ENCODE results near the gene C4BPB.
A peak's percentile ranks its signal among the peaks of the same experiment; 100 is the strongest.

C4BPB gene

DNA sequence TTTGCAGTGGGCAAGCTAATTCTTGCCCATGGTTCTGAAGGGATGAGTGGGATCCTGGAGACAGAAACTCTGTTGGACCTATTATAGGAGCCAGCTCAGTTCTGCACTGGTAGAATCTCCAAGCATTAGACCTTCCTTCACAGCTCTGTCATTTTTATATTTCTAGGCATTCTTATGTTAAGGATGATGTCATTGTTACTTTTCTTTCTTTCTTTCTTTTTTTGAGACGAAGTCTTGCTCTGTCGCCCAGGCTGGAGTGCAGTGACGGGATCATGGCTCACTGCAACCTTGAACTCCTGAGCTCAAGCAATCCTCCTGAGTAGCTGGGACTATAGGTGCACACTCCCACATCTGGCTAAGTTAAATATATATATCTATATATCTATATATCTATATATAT lies 28.1 kb upstream of the C4BPB start:
- DNase-seq: no peak

- no peak for DNase-seq
These were observed 26.6 kb upstream of the C4BPB start for GRCh38 chr1:207062058-207062457.

DNA sequence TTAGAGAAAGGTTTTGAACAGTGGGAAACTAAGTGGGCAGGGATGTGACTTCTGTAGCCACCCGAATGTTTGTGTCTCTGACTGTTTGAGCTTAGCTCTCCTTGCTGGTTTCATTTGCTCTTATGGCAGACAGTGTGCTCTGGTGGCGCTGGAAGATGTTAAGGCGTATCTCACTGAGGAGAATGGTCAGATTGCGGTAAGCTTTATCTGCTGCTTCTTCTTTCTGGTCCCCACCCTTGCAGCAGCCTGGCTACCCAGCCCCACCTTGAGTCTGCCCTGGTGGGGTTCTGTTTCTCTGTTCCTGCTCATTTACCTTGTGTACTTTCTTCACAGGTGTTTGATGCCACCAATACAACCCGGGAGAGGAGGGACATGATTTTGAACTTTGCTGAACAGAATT lies 25.6 kb upstream of the C4BPB start:
- no peak for DNase-seq

GRCh38 chr1:207064561-207064960 lies 24.1 kb upstream of the C4BPB start:
- no peak for DNase-seq

DNA sequence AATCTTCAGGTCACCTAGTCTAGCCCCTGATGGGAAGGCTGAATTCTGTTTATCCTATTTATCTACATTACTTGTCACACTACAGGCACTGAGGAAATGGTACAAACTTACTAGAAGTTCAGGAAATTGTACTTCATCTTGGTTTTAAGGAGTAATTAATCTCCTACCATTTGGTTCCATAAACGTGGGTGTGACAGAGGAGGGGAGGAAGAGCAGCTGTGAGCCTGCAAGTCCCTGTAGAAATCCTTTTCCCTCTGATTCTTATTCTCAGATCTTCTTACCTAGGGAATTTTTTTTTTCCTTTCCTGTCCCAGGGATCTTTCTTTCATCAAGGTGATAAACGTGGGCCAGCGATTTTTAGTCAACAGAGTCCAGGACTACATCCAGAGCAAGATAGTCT lies 21.5 kb upstream of the C4BPB start:
- DNase-seq: no peak

DNA sequence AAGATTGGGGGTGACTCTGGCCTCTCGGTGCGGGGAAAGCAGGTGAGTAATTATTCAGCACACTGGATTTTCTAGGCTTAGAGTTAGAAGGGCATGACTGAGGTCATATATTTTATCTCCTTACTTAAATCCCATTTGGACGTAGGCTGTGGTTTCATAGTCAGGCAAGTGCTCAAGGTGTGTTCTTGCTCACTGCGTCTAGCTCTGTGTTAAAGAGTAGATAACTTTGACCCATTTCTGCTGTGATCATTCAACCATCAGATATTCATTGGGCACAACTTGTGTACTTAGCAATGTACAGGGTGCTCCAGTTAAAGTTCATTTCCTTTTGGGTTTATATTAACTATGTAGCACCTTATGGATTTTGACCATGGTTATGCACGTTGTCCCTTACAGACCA lies 21.0 kb upstream of the C4BPB start:
- DNase-seq: no peak

DNA sequence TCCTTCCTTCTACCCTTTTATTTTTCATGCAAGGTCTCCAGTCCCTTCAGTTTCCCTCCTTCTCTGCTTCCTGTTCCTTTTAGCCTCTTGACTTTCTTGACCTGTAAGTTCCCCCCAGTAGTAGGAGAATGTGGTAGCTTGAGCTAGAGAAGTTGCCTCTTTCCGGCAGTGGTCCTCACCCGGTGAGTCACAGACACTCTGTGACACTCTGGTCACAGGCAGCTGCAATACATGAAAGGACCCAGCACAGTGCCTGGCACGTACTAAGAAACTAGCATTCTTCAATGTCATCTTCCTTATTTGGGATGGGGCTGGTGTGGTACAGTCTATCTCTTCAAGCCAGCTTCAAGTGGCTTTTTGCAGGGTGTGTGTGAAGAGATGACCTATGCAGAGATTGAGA lies 19.6 kb upstream of the C4BPB start:
- DNase-seq: peak; percentile 18

DNA sequence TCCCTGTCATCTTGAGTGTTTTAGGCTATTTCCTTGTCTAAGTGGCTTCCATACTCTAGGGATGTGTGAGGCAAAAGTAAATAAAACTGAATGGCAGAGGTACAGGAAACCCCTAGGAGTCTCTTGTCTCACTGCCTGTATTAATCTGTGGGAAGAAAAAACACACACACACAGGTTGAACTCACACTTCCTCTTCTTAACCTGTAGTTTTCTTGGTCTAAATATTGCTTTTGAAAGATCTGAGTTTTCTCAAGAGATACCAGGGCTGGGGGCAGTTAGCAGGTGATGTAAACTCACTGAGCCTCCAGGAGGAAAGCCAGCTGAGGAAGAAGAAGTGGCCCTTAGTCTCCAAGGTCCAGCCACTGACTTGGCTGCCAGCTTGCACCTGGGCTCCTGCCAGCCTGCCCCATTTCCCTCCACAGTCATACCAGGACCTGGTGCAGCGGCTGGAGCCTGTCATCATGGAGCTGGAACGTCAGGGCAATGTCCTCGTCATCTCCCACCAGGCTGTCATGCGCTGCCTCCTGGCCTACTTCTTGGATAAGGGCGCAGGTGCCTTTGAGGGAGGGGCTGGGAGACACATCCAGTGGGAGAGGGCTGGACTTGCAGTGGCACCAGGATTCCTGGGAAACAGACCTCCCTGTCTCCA lies 18.7 kb upstream of the C4BPB start:
- no peak for DNase-seq

- no peak for DNase-seq
These were observed 17.8 kb upstream of the C4BPB start for GRCh38 chr1:207070811-207071210.

DNA sequence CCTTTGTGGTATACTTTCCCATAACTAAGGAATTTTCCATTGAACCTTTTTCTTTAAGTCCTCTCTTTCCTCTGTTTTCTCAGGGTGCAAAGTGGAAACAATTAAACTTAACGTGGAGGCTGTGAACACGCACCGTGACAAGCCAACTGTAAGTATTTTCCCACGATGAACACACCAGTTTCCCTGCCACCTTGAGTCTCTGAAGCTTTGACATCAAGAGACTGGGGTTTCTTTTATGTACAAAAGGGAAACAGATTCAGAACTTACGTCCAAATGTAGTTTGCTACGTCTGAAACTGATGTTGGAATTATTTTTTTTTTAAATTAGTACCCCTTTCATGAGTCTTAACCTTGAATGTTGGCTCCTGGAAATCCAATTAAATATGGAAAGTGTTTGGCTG lies 17.2 kb upstream of the C4BPB start:
- DNase-seq: no peak

DNA sequence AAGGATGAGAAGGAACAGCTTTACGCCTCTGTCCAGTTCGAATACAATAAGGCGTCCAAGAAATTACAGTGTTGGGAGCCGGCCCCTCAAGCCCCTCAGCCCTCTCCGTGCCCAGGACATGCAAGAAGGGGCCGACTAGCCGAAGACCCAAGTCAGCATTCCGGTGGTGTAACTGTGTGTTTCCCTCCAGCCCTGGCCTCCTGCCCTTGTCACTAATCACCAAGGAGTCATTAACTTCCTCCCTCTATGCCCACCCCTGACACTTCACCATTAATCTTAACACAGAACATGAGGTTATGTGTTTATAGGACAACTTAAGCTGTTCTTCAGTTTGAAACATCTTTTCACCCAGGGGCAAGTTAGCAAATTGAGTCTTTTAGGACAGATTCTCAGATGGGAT lies 16.4 kb upstream of the C4BPB start:
- DNase-seq: no peak

GRCh38 chr1:207073906-207074820 lies 14.5 kb upstream of the C4BPB start:
- DNase-seq: no peak

- no peak for DNase-seq
These were observed 12.3 kb upstream of the C4BPB start for GRCh38 chr1:207076181-207076955.

- no peak for DNase-seq
These were observed 11.6 kb upstream of the C4BPB start for GRCh38 chr1:207077012-207077411.

DNA sequence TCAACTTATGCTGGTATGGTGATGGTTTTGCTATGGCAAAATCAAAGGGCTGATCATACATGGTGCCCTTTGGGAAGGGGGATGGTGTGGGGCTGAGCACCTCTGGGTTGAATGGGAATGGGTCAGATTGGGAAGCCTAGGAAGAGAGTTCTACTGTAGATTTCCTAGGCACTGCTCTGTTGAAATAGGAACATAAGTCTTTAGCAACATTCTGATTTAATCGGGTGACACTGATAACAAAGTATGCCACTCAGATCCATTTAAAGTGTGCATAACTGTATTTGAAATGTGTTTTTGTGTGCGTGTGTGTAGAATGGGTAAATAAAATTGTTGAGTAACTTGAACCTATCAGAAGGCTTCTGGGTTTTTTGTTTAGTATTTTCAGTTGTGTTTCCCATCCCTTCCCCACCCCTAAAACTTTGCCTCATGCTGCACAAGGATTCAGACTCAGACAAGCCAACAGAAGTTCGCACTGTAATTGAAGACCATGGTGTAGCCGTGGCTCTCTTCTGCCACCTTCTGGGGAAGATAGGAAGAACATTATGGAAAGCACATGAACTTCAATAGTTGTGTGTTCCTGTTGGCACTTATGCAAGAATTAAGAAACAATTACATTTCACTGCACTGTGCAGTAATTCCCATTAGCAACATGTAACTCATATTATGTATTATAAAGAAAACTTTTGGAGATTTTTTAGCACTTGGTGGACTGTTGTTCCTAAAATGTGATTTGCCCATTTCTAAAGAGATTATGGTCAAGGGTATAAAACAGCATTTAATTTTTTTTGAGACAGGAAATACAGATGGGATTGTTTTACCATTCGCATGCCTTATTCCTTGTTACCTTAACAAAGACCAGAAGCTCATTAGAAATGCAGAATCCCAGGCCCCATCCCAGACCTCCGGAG lies 10.9 kb upstream of the C4BPB start:
- peak; percentile 83 for DNase-seq

DNA sequence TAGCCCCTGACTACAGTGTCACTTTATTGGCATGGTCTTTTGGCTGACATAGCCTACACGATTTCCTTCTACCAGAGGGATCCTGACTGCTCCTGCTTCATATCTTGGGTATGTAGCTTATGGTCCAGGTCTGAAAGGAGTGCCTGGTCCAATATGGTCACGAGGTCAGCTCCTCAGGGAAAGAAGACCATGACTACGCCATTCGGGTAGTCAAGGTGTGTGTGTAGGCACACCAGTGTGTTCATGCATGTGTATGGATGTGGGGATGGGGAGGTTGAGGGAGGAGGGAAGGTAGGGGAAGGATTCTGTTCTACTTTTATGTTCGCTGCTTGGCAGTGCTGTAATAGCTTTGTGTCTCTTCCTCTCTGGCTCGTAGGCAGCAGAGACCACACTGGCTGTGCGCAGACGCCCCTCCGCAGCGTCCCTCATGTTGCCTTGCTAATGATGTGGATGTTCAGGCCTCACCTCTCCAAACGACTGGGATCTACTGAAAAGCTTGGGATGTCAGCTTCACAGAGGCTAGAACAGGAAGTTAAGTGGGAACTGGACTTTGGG lies 10.0 kb upstream of the C4BPB start:
- no peak for DNase-seq

GRCh38 chr1:207079706-207080241 lies 8.9 kb upstream of the C4BPB start:
- no peak for DNase-seq

- DNase-seq: peak; percentile 34
These were observed 7.6 kb upstream of the C4BPB start for GRCh38 chr1:207081088-207081487.

GRCh38 chr1:207081806-207082205 lies 6.9 kb upstream of the C4BPB start:
- no peak for DNase-seq

DNA sequence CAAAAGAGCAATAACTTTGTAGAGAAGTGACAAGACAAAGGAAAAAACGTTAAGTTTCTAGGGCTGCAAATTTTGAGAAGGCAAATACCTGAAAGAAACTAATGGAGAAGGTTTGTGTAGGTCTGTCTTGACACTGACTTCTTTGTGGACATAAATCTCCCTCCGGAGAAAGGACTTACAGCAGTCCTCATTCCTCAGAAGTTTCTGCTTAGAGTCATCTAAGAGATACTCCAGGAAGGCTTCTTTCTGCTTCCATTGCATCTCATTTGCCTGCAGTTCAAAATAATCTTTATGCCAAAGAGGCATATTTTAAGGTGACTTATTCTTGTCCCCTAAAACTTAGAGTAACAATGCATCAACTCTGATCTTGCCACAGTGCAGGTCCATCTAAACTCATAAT lies 4.4 kb upstream of the C4BPB start:
- no peak for DNase-seq

DNA sequence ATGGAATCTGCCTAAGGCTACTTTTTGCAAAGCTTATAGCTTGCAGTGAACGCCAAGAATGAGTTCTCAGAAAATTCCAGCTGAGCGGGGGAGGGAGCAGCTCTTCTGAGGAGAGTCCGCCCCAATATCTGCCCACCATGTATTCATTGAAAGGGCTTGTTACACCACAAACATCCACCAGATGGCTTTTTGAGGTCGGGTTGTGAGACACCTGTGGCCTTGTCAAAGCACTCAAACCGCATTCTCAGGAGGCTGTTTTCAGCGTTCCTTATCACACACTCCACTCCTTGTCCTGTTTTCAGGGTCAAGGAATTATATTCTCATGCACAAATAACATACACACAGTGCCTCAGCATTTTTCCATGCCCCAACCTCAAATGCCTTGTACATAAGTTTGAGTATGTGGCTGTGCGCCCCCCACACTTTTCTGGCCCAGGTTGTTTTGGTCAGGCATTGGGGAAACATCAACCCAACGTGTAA lies 3.9 kb upstream of the C4BPB start:
- peak; percentile 89 for DNase-seq

- DNase-seq: no peak
These were observed 2.8 kb upstream of the C4BPB start for GRCh38 chr1:207085887-207086286.
